Tibial nerve (tissue), 3 donors: Measurements from ENCODE around the gene ZNF853.

Source experiments
- CTCF ChIP-seq, 5 experiments: fragments of 200-600 bp in 3 of 5; fragments of 450-650 bp in 2 of 5; sonication (generic) in 3 of 5; IDR thresholded peaks; one replicate each; pipeline ENCODE4 v1.5.1; 2016 to 2019; ENCODE audit warnings: antibody characterized with exemption in 5 of 5, mild to moderate bottlenecking in 3 of 5, moderate library complexity in 2 of 5
- POLR2A ChIP-seq, 2 donors: fragments of 450-650 bp; IDR thresholded peaks; one replicate each; pipeline ENCODE4 v1.6.1; 2017; ENCODE audit warnings: antibody characterized with exemption in 2 of 2, mild to moderate bottlenecking in 2 of 2, moderate library complexity in 2 of 2

- TF ChIP-seq POLR2A (IDR thresholded peaks at IDR 0.05) (no peak), CTCF (IDR thresholded peaks at IDR 0.05) (no peak)
Observed at GRCh38 chr7:6634021-6634420, 18.6 kb downstream of the ZNF853 start.
